Measurements from ENCODE around the gene SYNDIG1L. TPM values are rescaled to one million over a fixed set of nuclear protein-coding genes. Genes with fewer than 3 reads are reported as not detected.

The SYNDIG1L gene
- total RNA-seq, 1 donor from 2014 or later, result 0.34 TPM

- no peaks in the 10 kb centered on the region for H3K27me3 Mint-ChIP-seq
- TF ChIP-seq, protein P1, sequence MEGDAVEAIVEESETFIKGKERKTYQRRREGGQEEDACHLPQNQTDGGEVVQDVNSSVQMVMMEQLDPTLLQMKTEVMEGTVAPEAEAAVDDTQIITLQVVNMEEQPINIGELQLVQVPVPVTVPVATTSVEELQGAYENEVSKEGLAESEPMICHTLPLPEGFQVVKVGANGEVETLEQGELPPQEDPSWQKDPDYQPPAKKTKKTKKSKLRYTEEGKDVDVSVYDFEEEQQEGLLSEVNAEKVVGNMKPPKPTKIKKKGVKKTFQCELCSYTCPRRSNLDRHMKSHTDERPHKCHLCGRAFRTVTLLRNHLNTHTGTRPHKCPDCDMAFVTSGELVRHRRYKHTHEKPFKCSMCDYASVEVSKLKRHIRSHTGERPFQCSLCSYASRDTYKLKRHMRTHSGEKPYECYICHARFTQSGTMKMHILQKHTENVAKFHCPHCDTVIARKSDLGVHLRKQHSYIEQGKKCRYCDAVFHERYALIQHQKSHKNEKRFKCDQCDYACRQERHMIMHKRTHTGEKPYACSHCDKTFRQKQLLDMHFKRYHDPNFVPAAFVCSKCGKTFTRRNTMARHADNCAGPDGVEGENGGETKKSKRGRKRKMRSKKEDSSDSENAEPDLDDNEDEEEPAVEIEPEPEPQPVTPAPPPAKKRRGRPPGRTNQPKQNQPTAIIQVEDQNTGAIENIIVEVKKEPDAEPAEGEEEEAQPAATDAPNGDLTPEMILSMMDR (IDR thresholded peaks at IDR 0.05; ENCODE audit: unreplicated experiment), result no peak
- DNase-seq (ENCODE audit: low spot score, unreplicated experiment), result no peak
- H3K4me1 Mint-ChIP-seq (ENCODE audit: low read depth), result peaks cover 2% of the 10 kb centered on the region
- H3K27ac Mint-ChIP-seq, result no peak overlapping the region
- H3K9me3 Mint-ChIP-seq (ENCODE audit: low read depth), result no peaks in the 10 kb centered on the region
- no peak overlapping the region for H3K4me3 Mint-ChIP-seq (ENCODE audit: low read depth)
- H3K36me3 Mint-ChIP-seq (ENCODE audit: insufficient read depth), result no peaks in the 10 kb centered on the region
Measured at GRCh38 chr14:74364271-74364880, 61.6 kb downstream of the SYNDIG1L start.

GRCh38 chr14:74362361-74362915, 63.6 kb downstream of the SYNDIG1L start:
- Mint-ChIP-seq H3K27ac (no peak overlapping the region), H3K4me3 (ENCODE audit: low read depth) (no peak overlapping the region), H3K4me1 (ENCODE audit: low read depth) (peaks cover 2% of the 10 kb centered on the region), H3K9me3 (ENCODE audit: low read depth) (no peaks in the 10 kb centered on the region), H3K27me3 (no peaks in the 10 kb centered on the region), H3K36me3 (ENCODE audit: insufficient read depth) (no peaks in the 10 kb centered on the region)
- peak; percentile 70 for DNase-seq (ENCODE audit: low spot score, unreplicated experiment)
- TF ChIP-seq, protein P1 (IDR thresholded peaks at IDR 0.05; ENCODE audit: unreplicated experiment), result peak; percentile 91

DNA sequence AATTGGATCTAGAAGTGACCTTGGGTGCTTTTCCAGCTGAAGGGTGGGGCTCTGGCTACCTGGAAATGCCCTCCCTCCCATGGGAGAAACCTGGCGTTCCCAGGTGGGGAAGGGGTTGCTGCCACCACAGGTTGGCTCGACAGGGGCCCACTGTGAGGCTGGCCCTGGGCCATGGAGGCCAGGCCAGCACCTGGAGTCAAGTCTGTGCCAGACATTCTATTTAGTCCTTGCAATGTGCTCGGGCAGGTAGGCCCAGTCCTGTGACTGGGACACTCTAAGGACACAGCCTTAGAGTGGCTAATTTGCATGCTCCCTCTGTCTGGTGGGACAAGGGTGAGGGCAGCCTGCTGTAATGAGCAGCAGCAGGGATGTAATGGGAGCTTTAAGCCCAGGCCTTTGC, 65.8 kb downstream of the SYNDIG1L start:
- H3K27ac Mint-ChIP-seq, result no peak overlapping the region
- DNase-seq (ENCODE audit: low spot score, unreplicated experiment), result no peak
- TF ChIP-seq, protein P1 (IDR thresholded peaks at IDR 0.05; ENCODE audit: unreplicated experiment), result no peak
- H3K4me1 Mint-ChIP-seq (ENCODE audit: low read depth), result peaks cover 2% of the 10 kb centered on the region
- H3K27me3 Mint-ChIP-seq, result no peaks in the 10 kb centered on the region
- H3K9me3 Mint-ChIP-seq (ENCODE audit: low read depth), result no peaks in the 10 kb centered on the region
- H3K36me3 Mint-ChIP-seq (ENCODE audit: insufficient read depth), result no peaks in the 10 kb centered on the region
- no peak overlapping the region for H3K4me3 Mint-ChIP-seq (ENCODE audit: low read depth)

DNA sequence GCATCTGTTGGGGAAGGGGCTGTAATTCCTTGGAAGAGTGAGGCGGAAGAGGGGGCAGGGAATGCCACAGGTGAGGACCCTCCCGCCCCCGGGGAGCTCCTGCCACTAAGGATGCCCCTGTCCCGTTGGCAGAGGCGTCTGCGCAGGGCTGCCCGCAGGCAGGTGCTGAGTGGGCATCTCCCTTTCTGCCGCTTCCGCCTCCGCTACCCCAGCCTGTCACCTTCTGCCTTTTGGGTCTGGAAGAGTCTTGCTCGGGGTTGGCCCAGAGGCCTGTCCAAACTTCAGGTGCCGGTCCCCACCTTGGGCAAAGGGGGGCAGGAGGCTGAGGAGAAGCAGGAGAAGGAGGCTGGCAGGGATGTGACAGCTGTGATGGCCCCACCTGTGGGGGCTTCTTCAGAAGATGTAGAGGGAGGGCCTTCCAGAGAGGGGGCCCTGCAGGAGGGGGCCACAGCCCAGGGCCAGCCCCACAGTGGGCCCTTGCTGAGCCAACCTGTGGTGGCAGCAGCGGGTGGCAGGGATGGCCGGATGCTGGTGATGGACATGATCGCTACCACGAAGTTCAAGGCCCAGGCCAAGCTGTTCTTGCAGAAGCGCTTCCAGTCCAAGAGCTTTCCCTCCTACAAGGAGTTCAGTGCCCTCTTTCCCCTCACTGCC, 67.7 kb downstream of the SYNDIG1L start:
- Mint-ChIP-seq H3K4me1 (ENCODE audit: low read depth) (peaks cover 2% of the 10 kb centered on the region), H3K9me3 (ENCODE audit: low read depth) (no peaks in the 10 kb centered on the region), H3K4me3 (ENCODE audit: low read depth) (no peak overlapping the region), H3K27ac (no peak overlapping the region), H3K27me3 (no peaks in the 10 kb centered on the region), H3K36me3 (ENCODE audit: insufficient read depth) (no peaks in the 10 kb centered on the region)
- TF ChIP-seq, protein P1 (IDR thresholded peaks at IDR 0.05; ENCODE audit: unreplicated experiment), result no peak
- no peak for DNase-seq (ENCODE audit: low spot score, unreplicated experiment)

DNA sequence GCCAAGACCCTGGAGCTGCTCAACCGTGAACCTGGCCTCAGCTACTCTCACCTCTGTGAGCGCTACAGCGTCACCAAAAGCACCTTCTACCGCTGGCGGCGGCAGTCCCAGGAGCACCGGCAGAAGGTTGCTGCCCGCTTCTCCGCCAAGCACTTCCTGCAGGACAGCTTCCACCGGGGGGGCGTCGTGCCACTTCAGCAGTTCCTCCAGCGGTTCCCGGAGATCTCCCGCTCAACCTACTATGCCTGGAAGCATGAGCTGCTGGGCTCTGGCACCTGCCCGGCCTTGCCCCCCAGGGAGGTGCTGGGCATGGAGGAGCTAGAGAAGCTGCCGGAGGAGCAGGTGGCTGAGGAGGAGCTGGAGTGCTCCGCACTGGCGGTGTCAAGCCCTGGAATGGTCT, 68.4 kb downstream of the SYNDIG1L start:
- Mint-ChIP-seq H3K9me3 (ENCODE audit: low read depth) (no peaks in the 10 kb centered on the region), H3K4me1 (ENCODE audit: low read depth) (peaks cover 2% of the 10 kb centered on the region), H3K27ac (no peak overlapping the region), H3K4me3 (ENCODE audit: low read depth) (no peak overlapping the region), H3K27me3 (no peaks in the 10 kb centered on the region), H3K36me3 (ENCODE audit: insufficient read depth) (no peaks in the 10 kb centered on the region)
- no peak for DNase-seq (ENCODE audit: low spot score, unreplicated experiment)
- TF ChIP-seq, protein P1 (IDR thresholded peaks at IDR 0.05; ENCODE audit: unreplicated experiment), result no peak

All from progenitor cell of endocrine pancreas (in vitro differentiated cells).